Smooth muscle cell (in vitro differentiated cells): ENCODE data around the gene ACLY. TPM values are rescaled to one million over a fixed set of nuclear protein-coding genes. Genes with fewer than 3 reads are reported as not detected.

Source experiments
- DNase-seq: peaks from one replicate; lab custom pipeline; 2025; ENCODE audit not compliant: unreplicated experiment; lab: John Stamatoyannopoulos, UW
- H2AFZ ChIP-seq: fragments of 200-600 bp; sonication (generic); 2 replicates; pipeline ENCODE4 v1.6.0; 2016; ENCODE audit warnings: antibody characterized with exemption, low read depth, mild to moderate bottlenecking
- H3F3A ChIP-seq: fragments of 200-600 bp; sonication (generic); 2 replicates; pipeline ENCODE4 v1.6.0; 2017; ENCODE audit warnings: antibody characterized with exemption, low read depth
- H3K27ac ChIP-seq: fragments of 200-600 bp; sonication (generic); 2 replicates; pipeline ENCODE4 v1.5.1; 2016; ENCODE audit warnings: low read depth, mild to moderate bottlenecking
- H3K27me3 ChIP-seq: fragments of 200-600 bp; sonication (generic); 2 replicates; pipeline ENCODE4 v1.6.1; 2016; ENCODE audit warnings: low read depth, mild to moderate bottlenecking
- H3K36me3 ChIP-seq: fragments of 200-600 bp; sonication (generic); 2 replicates; pipeline ENCODE4 v1.5.1; 2016; ENCODE audit warnings: low read depth
- H3K4me1 ChIP-seq: fragments of 200-600 bp; sonication (generic); 2 replicates; pipeline ENCODE4 v1.5.1; 2016; ENCODE audit warnings: low read depth
- H3K4me2 ChIP-seq: fragments of 200-600 bp; sonication (generic); 2 replicates; pipeline ENCODE4 v1.6.0; 2016; ENCODE audit warnings: mild to moderate bottlenecking
- H3K4me3 ChIP-seq: fragments of 200-600 bp; sonication (generic); 2 replicates; pipeline ENCODE4 v1.5.1; 2016; ENCODE audit warnings: mild to moderate bottlenecking
- H3K79me2 ChIP-seq: fragments of 200-600 bp; sonication (generic); 2 replicates; pipeline ENCODE4 v1.6.0; 2016; ENCODE audit warnings: low read depth, mild to moderate bottlenecking
- H3K9ac ChIP-seq: fragments of 200-600 bp; sonication (generic); 2 replicates; pipeline ENCODE4 v1.6.0; 2016; ENCODE audit warnings: low read depth
- H3K9me3 ChIP-seq: fragments of 200-600 bp; sonication (generic); replicated peaks from 2 replicates; pipeline ENCODE4 v1.5.1; 2016; ENCODE audit warnings: low read depth
- H4K20me1 ChIP-seq: fragments of 200-600 bp; sonication (generic); 2 replicates; pipeline ENCODE4 v1.6.0; 2016; ENCODE audit warnings: low read depth
- WGBS: methylation state at CpG from one replicate; pipeline ENCODE4 v1.1.7; 2016; ENCODE audit warnings: low lambda C conversion rate; 5-methylcytosine and 5-hydroxymethylcytosine counted together
- polyA plus RNA-seq: library from polyadenylated mRNA; unstranded; fragments of >200 nt; fragmentation: Nextera tagmentation; extraction: Ambion mirVana; gene quantifications from 2 replicates; pipeline ENCODE4 v1.2.1, GENCODE V29; 2016
- total RNA-seq: library from RNA; depleted of rRNA; stranded (reverse); fragments of >200 nt; gene quantifications from 2 replicates; pipeline ENCODE4 v1.2.3, GENCODE V29; 2014
- TF ChIP-seq, protein P1 (sequence below): fragments of 200-600 bp; sonication (generic); IDR thresholded peaks from 2 replicates; pipeline ENCODE4 v1.5.1; 2017; ENCODE audit warnings: borderline replicate concordance, mild to moderate bottlenecking, antibody characterized with exemption; ENCODE audit not compliant: insufficient read depth, poor library complexity, severe bottlenecking

ACLY gene
- total and polyA plus RNA-seq, 2 experiments from 2014 or later, result 172 to 188 TPM

DNA sequence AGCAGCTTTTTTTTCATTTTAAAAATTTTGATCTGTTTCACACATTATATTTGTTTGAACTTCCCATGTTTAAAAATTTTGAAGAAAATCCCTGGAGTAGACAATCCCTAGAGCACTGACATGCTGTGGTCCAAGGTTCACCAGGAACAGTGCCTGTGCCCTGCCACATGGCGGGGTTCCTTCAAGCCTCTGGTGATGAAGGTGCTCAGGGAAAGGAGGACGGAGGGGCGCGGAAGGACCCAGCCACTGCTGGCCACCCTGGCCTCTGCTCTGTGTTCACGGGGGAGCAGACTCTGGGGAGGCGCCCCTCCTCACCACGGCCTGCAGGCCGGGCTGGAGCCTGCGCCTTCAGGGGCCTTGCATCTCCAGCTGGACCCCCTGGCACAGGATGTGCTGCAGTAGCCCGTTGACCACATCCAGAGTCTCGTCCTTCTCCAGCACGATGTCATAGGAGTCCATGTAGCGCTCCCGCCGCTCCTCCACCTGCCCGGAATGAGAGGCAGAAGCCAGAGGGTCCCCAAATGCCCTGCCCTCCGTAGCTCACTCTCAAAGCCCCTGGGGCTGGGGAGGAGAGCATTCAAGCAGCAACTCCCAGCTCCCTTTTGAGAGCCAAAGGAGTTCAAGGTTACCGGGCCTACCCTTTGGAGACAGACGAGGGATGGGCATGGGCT, 93.4 kb downstream of the ACLY start:
- no peaks in the 10 kb centered on the region for H3K79me2 ChIP-seq
- H3K27me3 ChIP-seq, result no peaks in the 10 kb centered on the region
- no peak for DNase-seq
- H3K4me3 ChIP-seq, result no peak overlapping the region
- H3K4me2 ChIP-seq, result no peak overlapping the region
- no peaks in the 10 kb centered on the region for H3K4me1 ChIP-seq
- H3K36me3 ChIP-seq, result no peaks in the 10 kb centered on the region
- no peaks in the 10 kb centered on the region for H3F3A ChIP-seq
- H2AFZ ChIP-seq, result no peak overlapping the region
- 96% methylated on average over 19 of the region's 19 CpGs for WGBS
- no peak overlapping the region for H3K9ac ChIP-seq
- TF ChIP-seq, protein P1, sequence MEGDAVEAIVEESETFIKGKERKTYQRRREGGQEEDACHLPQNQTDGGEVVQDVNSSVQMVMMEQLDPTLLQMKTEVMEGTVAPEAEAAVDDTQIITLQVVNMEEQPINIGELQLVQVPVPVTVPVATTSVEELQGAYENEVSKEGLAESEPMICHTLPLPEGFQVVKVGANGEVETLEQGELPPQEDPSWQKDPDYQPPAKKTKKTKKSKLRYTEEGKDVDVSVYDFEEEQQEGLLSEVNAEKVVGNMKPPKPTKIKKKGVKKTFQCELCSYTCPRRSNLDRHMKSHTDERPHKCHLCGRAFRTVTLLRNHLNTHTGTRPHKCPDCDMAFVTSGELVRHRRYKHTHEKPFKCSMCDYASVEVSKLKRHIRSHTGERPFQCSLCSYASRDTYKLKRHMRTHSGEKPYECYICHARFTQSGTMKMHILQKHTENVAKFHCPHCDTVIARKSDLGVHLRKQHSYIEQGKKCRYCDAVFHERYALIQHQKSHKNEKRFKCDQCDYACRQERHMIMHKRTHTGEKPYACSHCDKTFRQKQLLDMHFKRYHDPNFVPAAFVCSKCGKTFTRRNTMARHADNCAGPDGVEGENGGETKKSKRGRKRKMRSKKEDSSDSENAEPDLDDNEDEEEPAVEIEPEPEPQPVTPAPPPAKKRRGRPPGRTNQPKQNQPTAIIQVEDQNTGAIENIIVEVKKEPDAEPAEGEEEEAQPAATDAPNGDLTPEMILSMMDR, result no peak
- no peaks in the 10 kb centered on the region for H3K9me3 ChIP-seq
- H3K27ac ChIP-seq, result no peak overlapping the region
- peaks cover 35% of the 10 kb centered on the region for H4K20me1 ChIP-seq

DNA sequence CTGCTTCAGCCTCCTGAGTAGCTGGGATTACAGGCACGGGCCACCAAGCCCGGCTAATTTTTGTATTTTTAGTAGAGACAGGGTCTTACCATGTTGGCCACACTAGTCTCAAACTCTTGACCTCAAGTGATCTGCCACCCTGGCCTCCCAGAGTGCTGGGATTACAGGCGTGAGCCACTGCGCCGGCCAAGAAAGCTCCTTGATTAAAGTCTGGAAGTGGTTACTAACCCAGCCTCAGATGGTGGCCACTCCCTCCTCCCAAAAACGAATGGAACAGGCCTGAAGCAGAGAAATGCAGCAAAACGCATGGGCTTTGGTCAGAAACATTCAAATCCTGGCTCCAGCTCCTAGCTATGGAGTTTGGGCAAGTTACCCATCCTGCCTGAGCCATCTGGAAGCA, 94.7 kb downstream of the ACLY start:
- H3K36me3 ChIP-seq, result no peaks in the 10 kb centered on the region
- no peak overlapping the region for H3K4me2 ChIP-seq
- H3K9ac ChIP-seq, result no peak overlapping the region
- 54% methylated on average over 7 of the region's 7 CpGs for WGBS
- no peak overlapping the region for H3K27ac ChIP-seq
- peaks cover 6% of the 10 kb centered on the region for H3F3A ChIP-seq
- no peaks in the 10 kb centered on the region for H3K27me3 ChIP-seq
- H3K4me3 ChIP-seq, result no peak overlapping the region
- TF ChIP-seq, protein P1, result no peak
- H4K20me1 ChIP-seq, result peaks cover 48% of the 10 kb centered on the region
- no peaks in the 10 kb centered on the region for H3K79me2 ChIP-seq
- H3K9me3 ChIP-seq, result no peaks in the 10 kb centered on the region
- no peak for DNase-seq
- no peak overlapping the region for H2AFZ ChIP-seq
- H3K4me1 ChIP-seq, result no peaks in the 10 kb centered on the region

DNA sequence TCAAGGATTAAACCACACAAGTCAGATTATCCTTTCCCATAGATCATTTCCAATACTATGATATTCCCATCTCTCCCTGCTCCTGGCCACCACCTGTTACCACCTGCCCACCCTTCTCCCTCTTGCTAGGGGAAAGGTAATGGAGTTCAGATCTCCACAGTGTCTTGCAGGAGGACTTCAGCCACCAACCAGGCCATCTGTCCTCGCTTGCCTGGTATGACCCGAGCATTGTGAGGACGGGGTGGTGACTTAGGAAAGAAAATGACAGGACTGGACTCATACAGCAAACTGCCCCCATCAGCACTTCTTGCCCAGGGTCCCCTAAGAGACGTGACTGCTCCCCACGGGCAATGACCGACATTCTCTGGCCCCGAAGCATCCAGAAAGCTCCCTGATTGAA, 95.2 kb downstream of the ACLY start:
- 93% methylated on average over 7 of the region's 7 CpGs for WGBS
- peaks cover 6% of the 10 kb centered on the region for H3F3A ChIP-seq
- H3K4me3 ChIP-seq, result no peak overlapping the region
- no peaks in the 10 kb centered on the region for H3K36me3 ChIP-seq
- no peak overlapping the region for H2AFZ ChIP-seq
- no peak overlapping the region for H3K9ac ChIP-seq
- no peaks in the 10 kb centered on the region for H3K79me2 ChIP-seq
- no peaks in the 10 kb centered on the region for H3K4me1 ChIP-seq
- H3K9me3 ChIP-seq, result no peaks in the 10 kb centered on the region
- no peak overlapping the region for H3K4me2 ChIP-seq
- TF ChIP-seq, protein P1, result no peak
- no peaks in the 10 kb centered on the region for H3K27me3 ChIP-seq
- peaks cover 53% of the 10 kb centered on the region for H4K20me1 ChIP-seq
- DNase-seq, result no peak
- no peak overlapping the region for H3K27ac ChIP-seq

DNA sequence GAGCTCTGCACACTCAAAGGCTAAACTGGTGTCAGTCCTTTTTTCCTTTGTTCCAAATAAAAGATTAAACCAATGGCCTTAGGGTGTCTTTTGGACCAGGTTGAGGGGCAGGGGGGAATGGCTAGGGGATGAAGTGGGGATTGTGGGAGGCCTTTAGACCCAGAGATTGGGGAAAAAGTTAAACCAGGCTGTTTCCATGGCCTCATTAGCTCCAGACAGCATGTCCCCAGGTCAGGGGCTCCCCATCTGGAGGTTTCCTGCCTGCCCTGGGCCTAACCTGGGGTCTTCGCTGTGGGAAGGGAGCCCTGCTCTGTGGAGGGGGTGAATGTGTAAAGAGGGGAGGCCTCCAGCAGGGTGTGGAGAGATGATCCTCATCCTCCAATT, 95.6 kb downstream of the ACLY start:
- Histone ChIP-seq H3K79me2 (no peaks in the 10 kb centered on the region), H3K9me3 (no peaks in the 10 kb centered on the region), H2AFZ (no peak overlapping the region), H3K27ac (no peak overlapping the region), H3K27me3 (no peaks in the 10 kb centered on the region), H3K4me2 (no peak overlapping the region), H3K4me3 (no peak overlapping the region), H3F3A (peaks cover 6% of the 10 kb centered on the region), H3K4me1 (no peaks in the 10 kb centered on the region), H3K9ac (no peak overlapping the region), H4K20me1 (peaks cover 57% of the 10 kb centered on the region), H3K36me3 (no peaks in the 10 kb centered on the region)
- TF ChIP-seq, protein P1, result no peak
- 94% methylated on average over 1 of the region's 1 CpG for WGBS
- DNase-seq, result no peak
